Keratinocyte (primary cell): Measurements from ENCODE around the gene IL19. TPM values are rescaled to one million over a fixed set of nuclear protein-coding genes. Genes with fewer than 3 reads are reported as not detected.

ENCODE experiments used
- DNase-seq: peaks from one replicate; pipeline ENCODE4 v3.0.0-alpha.2; 2011; ENCODE audit warnings: low read depth, missing footprints, low spot score
- FAIRE-seq: peaks from 2 replicates; lab custom pipeline; 2011; peaks lifted over from hg19 to GRCh38; lab: Jason Lieb, UNC
- H2AFZ ChIP-seq: 2 replicates; pipeline ENCODE4 v1.6.0; 2012; ENCODE audit warnings: low read length, control low read depth, inconsistent platforms; ENCODE audit not compliant: control insufficient read depth
- H3K27ac ChIP-seq: 2 replicates; pipeline ENCODE4 v1.5.1; 2011; ENCODE audit warnings: low read length; ENCODE audit not compliant: control insufficient read depth, insufficient read depth
- H3K27me3 ChIP-seq: 3 replicates; pipeline ENCODE4 v1.6.0; 2011; ENCODE audit warnings: low read length; ENCODE audit not compliant: control insufficient read depth, insufficient read depth; ENCODE audit errors: extremely low read depth
- H3K36me3 ChIP-seq, 2 experiments: 2 replicates in 1 of 2; 3 replicates in 1 of 2; pipeline ENCODE4 v1.5.1; 2011; ENCODE audit warnings: low read length in 2 of 2, mild to moderate bottlenecking in 1 of 2; ENCODE audit not compliant: control insufficient read depth in 2 of 2, insufficient read depth in 2 of 2; ENCODE audit errors: extremely low read depth in 1 of 2
- H3K4me1 ChIP-seq: 3 replicates; pipeline ENCODE4 v1.5.1; 2011; ENCODE audit warnings: low read length; ENCODE audit not compliant: control insufficient read depth, insufficient read depth; ENCODE audit errors: extremely low read depth
- H3K4me2 ChIP-seq: 3 replicates; pipeline ENCODE4 v1.6.0; 2011; ENCODE audit warnings: low read depth, low read length; ENCODE audit not compliant: control insufficient read depth, insufficient read depth; ENCODE audit errors: extremely low read depth
- H3K4me3 ChIP-seq, 3 experiments: fragments of 200-600 bp in 1 of 3; sonication (generic) in 1 of 3; 2 replicates in 2 of 3; 3 replicates in 1 of 3; pipeline ENCODE4 v1.5.1; 2011 to 2016; ENCODE audit warnings: low read length in 3 of 3, mild to moderate bottlenecking in 3 of 3, control low read depth in 2 of 3, inconsistent platforms in 1 of 3, low read depth in 1 of 3, mixed read lengths in 1 of 3, mixed run types in 1 of 3, moderate library complexity in 1 of 3; ENCODE audit not compliant: control insufficient read depth in 2 of 3, insufficient read depth in 2 of 3; ENCODE audit errors: extremely low read depth in 1 of 3
- H3K79me2 ChIP-seq: 2 replicates; pipeline ENCODE4 v1.6.0; 2012; ENCODE audit warnings: low read length; ENCODE audit not compliant: control insufficient read depth, insufficient read depth
- H3K9ac ChIP-seq: 3 replicates; pipeline ENCODE4 v1.6.0; 2011; ENCODE audit warnings: low read length; ENCODE audit not compliant: control insufficient read depth, insufficient read depth; ENCODE audit errors: extremely low read depth
- H3K9me1 ChIP-seq: 3 replicates; pipeline ENCODE4 v1.6.0; 2011; ENCODE audit warnings: low read length; ENCODE audit not compliant: control insufficient read depth, insufficient read depth; ENCODE audit errors: extremely low read depth
- H3K9me3 ChIP-seq: 2 replicates; pipeline ENCODE4 v1.5.1; 2012; ENCODE audit warnings: low read depth, low read length; ENCODE audit not compliant: control insufficient read depth
- H4K20me1 ChIP-seq: 3 replicates; pipeline ENCODE4 v1.6.0; 2011; ENCODE audit warnings: low read length; ENCODE audit not compliant: control insufficient read depth, insufficient read depth; ENCODE audit errors: extremely low read depth
- EZH2 ChIP-seq: IDR thresholded peaks from one replicate; pipeline ENCODE4 v1.6.1; 2012; ENCODE audit warnings: inconsistent platforms, mild to moderate bottlenecking, low read length, moderate library complexity
- dilution Hi-C: fragments of 300-500 bp; cut with MboI; formaldehyde crosslinking; loops from one replicate; pipeline ENCODE4 v1.7.0; 2020; ENCODE audit warnings: low sequenced_read_pairs; ENCODE audit not compliant: extremely low pct_ligation_motif_present
- polyA plus RNA-seq, 5 experiments: library from polyadenylated mRNA; depleted of rRNA in 3 of 5; stranded (reverse) in 3 of 5; stranded (forward) in 1 of 5; unstranded in 1 of 5; fragments of >200 nt; gene quantifications; 1 replicate in 1 of 5; 2 replicates in 3 of 5; 3 replicates in 1 of 5; pipeline versions ENCODE4 v1.2.1 to v1.2.3, GENCODE V29; 2011 to 2012; ENCODE audit warnings: missing spikeins in 2 of 5, low read depth in 1 of 5, low replicate concordance in 1 of 5
- TF ChIP-seq, protein P1 (sequence below), 3 experiments: IDR thresholded peaks in 1 of 3; conservative IDR thresholded peaks in 1 of 3; optimal IDR thresholded peaks in 1 of 3; 2 replicates in 2 of 3; 3 replicates in 1 of 3; pipeline versions ENCODE3 to v1.5.1; 2011; ENCODE audit warnings: low read length in 3 of 3, mild to moderate bottlenecking in 3 of 3, moderate library complexity in 2 of 3, control low read depth in 1 of 3, inconsistent platforms in 1 of 3; ENCODE audit not compliant: insufficient read depth in 2 of 3; ENCODE audit errors: extremely low read depth in 1 of 3

IL19 gene
- polyA plus RNA-seq, 1 donor (not counting 4 experiments of a cell fraction or from before 2014, with no cell fraction given), result not detected

- dilution Hi-C loops, result no loop called here
- H3K27ac ChIP-seq, result no peak overlapping the region
Measured at GRCh38 chr1:206790502-206791250, 20.1 kb downstream of the IL19 start.

GRCh38 chr1:206792939-206793607, 22.5 kb downstream of the IL19 start:
- no peak for DNase-seq
- no peaks in the 10 kb centered on the region for H3K9me3 ChIP-seq
- no peaks in the 10 kb centered on the region for H3K9me1 ChIP-seq
- TF ChIP-seq, protein P1, sequence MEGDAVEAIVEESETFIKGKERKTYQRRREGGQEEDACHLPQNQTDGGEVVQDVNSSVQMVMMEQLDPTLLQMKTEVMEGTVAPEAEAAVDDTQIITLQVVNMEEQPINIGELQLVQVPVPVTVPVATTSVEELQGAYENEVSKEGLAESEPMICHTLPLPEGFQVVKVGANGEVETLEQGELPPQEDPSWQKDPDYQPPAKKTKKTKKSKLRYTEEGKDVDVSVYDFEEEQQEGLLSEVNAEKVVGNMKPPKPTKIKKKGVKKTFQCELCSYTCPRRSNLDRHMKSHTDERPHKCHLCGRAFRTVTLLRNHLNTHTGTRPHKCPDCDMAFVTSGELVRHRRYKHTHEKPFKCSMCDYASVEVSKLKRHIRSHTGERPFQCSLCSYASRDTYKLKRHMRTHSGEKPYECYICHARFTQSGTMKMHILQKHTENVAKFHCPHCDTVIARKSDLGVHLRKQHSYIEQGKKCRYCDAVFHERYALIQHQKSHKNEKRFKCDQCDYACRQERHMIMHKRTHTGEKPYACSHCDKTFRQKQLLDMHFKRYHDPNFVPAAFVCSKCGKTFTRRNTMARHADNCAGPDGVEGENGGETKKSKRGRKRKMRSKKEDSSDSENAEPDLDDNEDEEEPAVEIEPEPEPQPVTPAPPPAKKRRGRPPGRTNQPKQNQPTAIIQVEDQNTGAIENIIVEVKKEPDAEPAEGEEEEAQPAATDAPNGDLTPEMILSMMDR (optimal IDR thresholded peaks at IDR 0.05 in 1 of 3, IDR thresholded peaks at IDR 0.05 in 1 of 3, conservative IDR thresholded peaks at IDR 0.05 in 1 of 3; ENCODE audit: extremely low read depth in 1 of 3, insufficient read depth in 2 of 3, low read length in 3 of 3), result no peak
- TF ChIP-seq EZH2, result no peak
- H3K4me2 ChIP-seq, result no peak overlapping the region
- no peaks in the 10 kb centered on the region for H4K20me1 ChIP-seq
- H3K4me3 ChIP-seq, result no peak overlapping the region
- H3K36me3 ChIP-seq, result no peaks in the 10 kb centered on the region
- H3K4me1 ChIP-seq, result peaks cover 3% of the 10 kb centered on the region
- FAIRE-seq, result no peak
- H3K9ac ChIP-seq, result no peak overlapping the region
- H3K27ac ChIP-seq, result no peak overlapping the region
- no peaks in the 10 kb centered on the region for H3K27me3 ChIP-seq
- no peaks in the 10 kb centered on the region for H3K79me2 ChIP-seq
- no peak overlapping the region for H2AFZ ChIP-seq
- dilution Hi-C loops, result no loop called here

More at GRCh38 chr1:206790502-206791250, 20.1 kb downstream of the IL19 start:
- Histone ChIP-seq H3K27me3 (no peaks in the 10 kb centered on the region), H3K4me3 (no peak overlapping the region), H3K79me2 (no peaks in the 10 kb centered on the region), H4K20me1 (no peaks in the 10 kb centered on the region), H3K4me1 (peaks cover 3% of the 10 kb centered on the region), H3K9me3 (no peaks in the 10 kb centered on the region), H3K36me3 (no peaks in the 10 kb centered on the region), H2AFZ (no peak overlapping the region), H3K9ac (no peak overlapping the region), H3K4me2 (no peak overlapping the region), H3K9me1 (no peaks in the 10 kb centered on the region)
- TF ChIP-seq, protein P1 (optimal IDR thresholded peaks at IDR 0.05 in 1 of 3, IDR thresholded peaks at IDR 0.05 in 1 of 3, conservative IDR thresholded peaks at IDR 0.05 in 1 of 3; ENCODE audit: extremely low read depth in 1 of 3, insufficient read depth in 2 of 3, low read length in 3 of 3), result no peak
- no peak for TF ChIP-seq EZH2
- DNase-seq (no peak), FAIRE-seq (no peak)
